Measurements from ENCODE around the gene PPP1R1A.

- TF ChIP-seq CTCF (IDR thresholded peaks at IDR 0.05) (no peak), POLR2A (IDR thresholded peaks at IDR 0.05) (no peak), POLR2AphosphoS5 (IDR thresholded peaks at IDR 0.05; ENCODE audit: insufficient read depth in 1 of 2, low read depth in 1 of 2) (no peak)
Observed at GRCh38 chr12:54634795-54635194, 46.3 kb upstream of the PPP1R1A start, which contains the start of gene LACRT.
